IMR-90 (cell line): ENCODE results near the gene GRB2. TPM values are rescaled to one million over a fixed set of nuclear protein-coding genes. Genes with fewer than 3 reads are reported as not detected.

Source experiments
- ATAC-seq: fragments of 200-7000 bp; cut with Tn5 transposase; 2 replicates; pipeline ENCODE4 v1.9.1; 2020; ENCODE audit warnings: low read depth, mild to moderate bottlenecking, moderate library complexity
- BruUV-seq: library from RNA; stranded (reverse); fragments of 400-500 nt; replicated peaks from 2 replicates; lab custom pipeline; 2021; lab: Mats Ljungman, UMichigan
- CTCF ChIA-PET: fragments of 300-600 bp; formaldehyde crosslinking; extraction: SDS; loops from one replicate; lab custom pipeline; 2021; ENCODE audit warnings: antibody characterized with exemption; lab: Yijun Ruan, JAX
- POLR2A ChIA-PET: fragments of 300-600 bp; sonication (Branson Sonifier 250); formaldehyde crosslinking; loops from one replicate; lab custom pipeline; 2022; ENCODE audit warnings: antibody characterized with exemption; ENCODE audit not compliant: unreplicated experiment; lab: Charles Lee
- DNase-seq: peaks from one replicate; pipeline ENCODE4 v3.0.0; 2013
- H2AFZ ChIP-seq: replicated peaks from 2 replicates; pipeline ENCODE3; 2013; ENCODE audit warnings: low read length, mild to moderate bottlenecking; ENCODE audit not compliant: poor library complexity
- H2AK5ac ChIP-seq: 2 replicates; pipeline ENCODE4 v1.6.1; 2013; ENCODE audit warnings: low read depth, low read length, inconsistent platforms
- H2AK9ac ChIP-seq: replicated peaks from 2 replicates; pipeline ENCODE3; 2013; ENCODE audit warnings: mild to moderate bottlenecking, low read depth, low read length, moderate library complexity; ENCODE audit not compliant: poor library complexity
- H2BK120ac ChIP-seq: 2 replicates; pipeline ENCODE4 v1.6.1; 2013; ENCODE audit warnings: low read depth, low read length, inconsistent platforms
- H2BK15ac ChIP-seq: 3 replicates; pipeline ENCODE4 v1.6.1; 2013; ENCODE audit warnings: low read depth, low read length, inconsistent platforms
- H2BK20ac ChIP-seq: 2 replicates; pipeline ENCODE4 v1.6.1; 2013; ENCODE audit warnings: low read depth, mild to moderate bottlenecking, inconsistent platforms, low read length, moderate library complexity
- H2BK5ac ChIP-seq: 2 replicates; pipeline ENCODE4 v1.6.1; 2013; ENCODE audit warnings: mild to moderate bottlenecking, low read depth, low read length, inconsistent platforms; ENCODE audit not compliant: poor library complexity, severe bottlenecking
- H3K14ac ChIP-seq: replicated peaks from 2 replicates; pipeline ENCODE4 v1.6.1; 2013; ENCODE audit warnings: low read depth, low read length, inconsistent platforms
- H3K18ac ChIP-seq: 2 replicates; pipeline ENCODE4 v1.6.1; 2013; ENCODE audit warnings: low read depth, low read length, control low read depth
- H3K23ac ChIP-seq: 2 replicates; pipeline ENCODE4 v1.6.1; 2013; ENCODE audit warnings: low read depth, low read length, inconsistent platforms
- H3K27ac ChIP-seq: 2 replicates; pipeline ENCODE4 v1.5.1; 2013; ENCODE audit warnings: mild to moderate bottlenecking, control low read depth, low read length; ENCODE audit not compliant: insufficient read depth
- H3K27me3 ChIP-seq: 2 replicates; pipeline ENCODE4 v1.6.1; 2013; ENCODE audit warnings: low read length; ENCODE audit not compliant: control insufficient read depth, insufficient read depth
- H3K36me3 ChIP-seq: 2 replicates; pipeline ENCODE4 v1.6.1; 2013; ENCODE audit warnings: low read length, mixed read lengths; ENCODE audit not compliant: control insufficient read depth, insufficient read depth
- H3K4ac ChIP-seq: 2 replicates; pipeline ENCODE4 v1.6.1; 2013; ENCODE audit warnings: low read depth, low read length, inconsistent platforms
- H3K4me1 ChIP-seq: 2 replicates; pipeline ENCODE4 v1.6.1; 2013; ENCODE audit warnings: low read length, mixed read lengths; ENCODE audit not compliant: control insufficient read depth, insufficient read depth
- H3K4me2 ChIP-seq: 2 replicates; pipeline ENCODE4 v1.6.1; 2013; ENCODE audit warnings: low read depth, mild to moderate bottlenecking, control low read depth, low read length, moderate library complexity
- H3K4me3 ChIP-seq: 2 replicates; pipeline ENCODE4 v1.5.1; 2013; ENCODE audit warnings: low read depth, mild to moderate bottlenecking, control low read depth, low read length, moderate library complexity; ENCODE audit not compliant: insufficient read depth
- H3K56ac ChIP-seq: 2 replicates; pipeline ENCODE4 v1.6.1; 2013; ENCODE audit warnings: low read length, inconsistent platforms; ENCODE audit not compliant: insufficient read depth; ENCODE audit errors: extremely low read depth
- H3K79me1 ChIP-seq, 2 experiments: 2 replicates each; pipeline ENCODE4 v1.6.1; 2013; ENCODE audit warnings: low read length in 2 of 2, inconsistent platforms in 1 of 2, low read depth in 1 of 2
- H3K9ac ChIP-seq: 2 replicates; pipeline ENCODE4 v1.6.1; 2013; ENCODE audit warnings: low read depth, low read length, control low read depth
- H3K9me1 ChIP-seq: 2 replicates; pipeline ENCODE4 v1.6.1; 2013; ENCODE audit warnings: low read length, inconsistent platforms; ENCODE audit not compliant: insufficient read depth
- H3K9me3 ChIP-seq: 2 replicates; pipeline ENCODE4 v1.6.1; 2013; ENCODE audit warnings: low read length; ENCODE audit not compliant: control insufficient read depth, insufficient read depth
- H4K20me1 ChIP-seq: 2 replicates; pipeline ENCODE4 v1.6.1; 2013; ENCODE audit warnings: low read length, inconsistent platforms; ENCODE audit not compliant: insufficient read depth
- H4K5ac ChIP-seq: 2 replicates; pipeline ENCODE4 v1.6.1; 2013; ENCODE audit warnings: mild to moderate bottlenecking, low read depth, low read length, control low read depth
- H4K8ac ChIP-seq, 2 experiments: 2 replicates each; pipeline ENCODE4 v1.6.1; 2013; ENCODE audit warnings: low read depth in 2 of 2, low read length in 2 of 2, control low read depth in 1 of 2, inconsistent platforms in 1 of 2
- H4K91ac ChIP-seq: 2 replicates; pipeline ENCODE4 v1.6.1; 2013; ENCODE audit warnings: low read depth, low read length, inconsistent platforms; ENCODE audit not compliant: insufficient read depth
- BHLHE40 ChIP-seq: fragments of 150-350 bp; IDR thresholded peaks from 2 replicates; pipeline ENCODE4 v1.6.1; 2016; ENCODE audit warnings: mild to moderate bottlenecking, low read depth, low read length
- CEBPB ChIP-seq: IDR thresholded peaks from 2 replicates; pipeline ENCODE4 v1.6.1; 2012; ENCODE audit warnings: low read depth, low read length, improper control_type of control experiment
- CHD1 ChIP-seq: IDR thresholded peaks from 2 replicates; pipeline ENCODE4 v1.6.1; 2012; ENCODE audit warnings: low read depth, low read length, improper control_type of control experiment
- CTCF ChIP-seq: conservative IDR thresholded peaks from 2 replicates; pipeline ENCODE4 v1.5.1; 2012; ENCODE audit warnings: mild to moderate bottlenecking, low read depth, low read length, improper control_type of control experiment
- FOS ChIP-seq: fragments of 150-350 bp; IDR thresholded peaks from 2 replicates; pipeline ENCODE4 v1.6.1; 2016; ENCODE audit warnings: low read depth, low read length
- MAFK ChIP-seq: IDR thresholded peaks from 2 replicates; pipeline ENCODE4 v1.6.1; 2012; ENCODE audit warnings: low read depth, low read length, improper control_type of control experiment
- MAZ ChIP-seq: IDR thresholded peaks from 2 replicates; pipeline ENCODE4 v1.6.1; 2012; ENCODE audit warnings: low read depth, mild to moderate bottlenecking, low read length, improper control_type of control experiment, moderate library complexity, borderline replicate concordance
- MXI1 ChIP-seq: IDR thresholded peaks from 2 replicates; pipeline ENCODE4 v1.6.1; 2012; ENCODE audit warnings: low read depth, mild to moderate bottlenecking, low read length, moderate library complexity, borderline replicate concordance
- NFE2L2 ChIP-seq: fragments of 150-350 bp; IDR thresholded peaks from 2 replicates; pipeline ENCODE4 v1.6.1; 2016; ENCODE audit warnings: low read depth, mild to moderate bottlenecking, low read length
- POLR2A ChIP-seq: IDR thresholded peaks from 2 replicates; pipeline ENCODE4 v1.6.1; 2012; ENCODE audit warnings: mild to moderate bottlenecking, low read depth, low read length
- RAD21 ChIP-seq: IDR thresholded peaks from 2 replicates; pipeline ENCODE4 v1.6.1; 2012; ENCODE audit warnings: low read length, improper control_type of control experiment
- RCOR1 ChIP-seq: IDR thresholded peaks from 2 replicates; pipeline ENCODE4 v1.6.1; 2012; ENCODE audit warnings: mild to moderate bottlenecking, low read length, improper control_type of control experiment; ENCODE audit not compliant: insufficient replicate concordance
- RFX5 ChIP-seq: IDR thresholded peaks from 2 replicates; pipeline ENCODE4 v1.8.0; 2012; ENCODE audit warnings: low read depth, mild to moderate bottlenecking, low read length, moderate library complexity
- SMC3 ChIP-seq: fragments of 150-350 bp; IDR thresholded peaks from 2 replicates; pipeline ENCODE4 v1.6.1; 2016; ENCODE audit warnings: low read depth, mild to moderate bottlenecking, antibody characterized with exemption, low read length, moderate library complexity
- USF2 ChIP-seq: fragments of 150-350 bp; IDR thresholded peaks from 2 replicates; pipeline ENCODE4 v1.6.1; 2017; ENCODE audit warnings: mild to moderate bottlenecking, antibody characterized with exemption, low read length, low read depth
- WGBS, 2 experiments: methylation state at CpG; one replicate each; pipeline versions ENCODE4 v1.1.5 to v1.1.7; 2013; ENCODE audit warnings: missing lambda C conversion rate in 2 of 2; ENCODE audit not compliant: insufficient read length in 1 of 2; ENCODE audit errors: extremely low coverage in 2 of 2; 5-methylcytosine and 5-hydroxymethylcytosine counted together
- dilution Hi-C: fragments of 300-500 bp; cut with HindIII; formaldehyde crosslinking; loops from one replicate; pipeline ENCODE4 v1.14.3; 2018; ENCODE audit warnings: low sequenced_read_pairs; ENCODE audit not compliant: unreplicated experiment
- in situ Hi-C: fragments of 300-500 bp; cut with MboI; formaldehyde crosslinking; loops from 3 replicates; pipeline ENCODE4 v1.14.3; 2019; ENCODE audit warnings: low sequenced_read_pairs, inconsistent platforms, mixed read lengths
- intact Hi-C: fragments of 100-400 bp; cut with micrococcal nuclease; formaldehyde crosslinking; loops from 2 replicates; pipeline ENCODE4 v1.10.0; 2022
- polyA plus RNA-seq, 3 experiments: library from polyadenylated mRNA; depleted of rRNA; stranded (reverse); fragments of >200 nt; gene quantifications; 2 replicates each; pipeline ENCODE4 v1.2.3, GENCODE V29; 2012; ENCODE audit warnings: low replicate concordance in 1 of 3
- total RNA-seq: library from RNA; depleted of rRNA; stranded (reverse); fragments of >200 nt; gene quantifications from 2 replicates; pipeline ENCODE4 v1.2.3, GENCODE V29; 2012
- TF ChIP-seq, protein P1 (sequence below): fragments of 150-350 bp; IDR thresholded peaks from 2 replicates; pipeline ENCODE4 v1.6.1; 2016; ENCODE audit warnings: low read depth, mild to moderate bottlenecking, low read length, moderate library complexity, borderline replicate concordance

GRB2 gene
- total and polyA plus RNA-seq, 2 of the 4 experiments (the other 2 are of a cell fraction): 49.3 to 62.1 TPM

DNA sequence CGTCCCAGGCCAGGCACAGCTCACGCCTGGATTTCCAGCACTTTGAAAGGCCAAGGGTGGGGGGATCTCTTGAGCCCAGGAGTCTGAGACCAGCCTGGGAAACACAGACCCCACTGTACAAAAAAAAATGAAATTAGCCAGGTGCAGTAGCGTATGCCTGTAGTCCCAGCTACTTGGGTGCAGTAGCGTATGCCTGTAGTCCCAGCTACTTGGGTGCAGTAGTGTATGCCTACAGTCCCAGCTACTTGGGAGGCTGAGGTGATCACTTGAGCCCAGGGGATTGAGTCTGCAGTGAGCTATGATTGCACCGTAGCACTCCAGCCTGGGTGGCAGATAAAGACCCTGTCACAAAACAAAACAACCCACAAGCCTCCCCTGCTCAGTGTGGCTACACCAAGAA, 89.2 kb downstream of the GRB2 start:
- WGBS, 2 experiments: 80% methylated on average over 4 of the region's 5 CpGs; no CpG with 5 or more reads in 1 of the 2 experiments
- in situ Hi-C loops (no loop called here), intact Hi-C loops (no loop called here), dilution Hi-C loops (no loop called here)
- H3K9me1 ChIP-seq: peaks cover 12% of the 10 kb centered on the region
- H3K4me1 ChIP-seq: peaks cover 9% of the 10 kb centered on the region; the same call in 1 of the 2 replicates
- H3K4me2 ChIP-seq: no peak overlapping the region
- H3K9me3 ChIP-seq: no peaks in the 10 kb centered on the region
- H2BK5ac ChIP-seq: no peak overlapping the region
- no peak for DNase-seq
- H3K27ac ChIP-seq: no peak overlapping the region
- H4K20me1 ChIP-seq: peaks cover 9% of the 10 kb centered on the region; the same call in 1 of the 2 replicates
- no peak overlapping the region for H3K4me3 ChIP-seq
- H2BK15ac ChIP-seq: no peak overlapping the region
- no peak overlapping the region for H4K5ac ChIP-seq
- H3K9ac ChIP-seq: no peak overlapping the region
- peaks cover 23% of the 10 kb centered on the region; the same call in 1 of the 2 replicates for H3K36me3 ChIP-seq
- H3K14ac ChIP-seq: no peak overlapping the region
- H2AK5ac ChIP-seq: peak overlapping the region; percentile 23; the same call in 1 of the 2 replicates
- no peak overlapping the region for H3K56ac ChIP-seq
- H2AK9ac ChIP-seq: no peak overlapping the region
- H3K23ac ChIP-seq: no peak overlapping the region
- no peak overlapping the region for H2AFZ ChIP-seq
- H2BK20ac ChIP-seq: no peak overlapping the region
- H3K4ac ChIP-seq: no peak overlapping the region
- no peaks in the 10 kb centered on the region for H3K27me3 ChIP-seq
- ChIA-PET CTCF (interaction anchor here (0.7 kb wide), 1 partner anchor 45 kb away, joined by 3 read pairs; the partner anchor contains the start of gene MIF4GD), POLR2A (no interaction called here)
- peaks cover 0 to 23% of the 10 kb centered on the region in 2 experiments; a peak in 3 of 4 replicates for H3K79me1 ChIP-seq
- BruUV-seq: no TSS peak
- no peak overlapping the region for H4K91ac ChIP-seq
- H2BK120ac ChIP-seq: no peak overlapping the region
- ATAC-seq: no peak
- no peak overlapping the region for H4K8ac ChIP-seq
- no peak for TF ChIP-seq USF2
- TF ChIP-seq MAFK: no peak
- no peak for TF ChIP-seq SMC3
- no peak for TF ChIP-seq BHLHE40
- TF ChIP-seq CEBPB: no peak
- no peak for TF ChIP-seq RFX5
- no peak for TF ChIP-seq MAZ
- TF ChIP-seq CHD1: no peak
- TF ChIP-seq, protein P1, sequence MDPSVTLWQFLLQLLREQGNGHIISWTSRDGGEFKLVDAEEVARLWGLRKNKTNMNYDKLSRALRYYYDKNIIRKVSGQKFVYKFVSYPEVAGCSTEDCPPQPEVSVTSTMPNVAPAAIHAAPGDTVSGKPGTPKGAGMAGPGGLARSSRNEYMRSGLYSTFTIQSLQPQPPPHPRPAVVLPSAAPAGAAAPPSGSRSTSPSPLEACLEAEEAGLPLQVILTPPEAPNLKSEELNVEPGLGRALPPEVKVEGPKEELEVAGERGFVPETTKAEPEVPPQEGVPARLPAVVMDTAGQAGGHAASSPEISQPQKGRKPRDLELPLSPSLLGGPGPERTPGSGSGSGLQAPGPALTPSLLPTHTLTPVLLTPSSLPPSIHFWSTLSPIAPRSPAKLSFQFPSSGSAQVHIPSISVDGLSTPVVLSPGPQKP: no peak
- TF ChIP-seq CTCF: no peak
- TF ChIP-seq MXI1: no peak
- no peak for TF ChIP-seq FOS
- TF ChIP-seq RAD21: no peak
- TF ChIP-seq POLR2A: no peak
- no peak for TF ChIP-seq NFE2L2
- TF ChIP-seq RCOR1: no peak
- H3K18ac ChIP-seq: no peak overlapping the region
